H1 (cell line): Measurements from ENCODE around the gene CCNA2. TPM values are rescaled to one million over a fixed set of nuclear protein-coding genes. Genes with fewer than 3 reads are reported as not detected.
A peak's percentile ranks its signal among the peaks of the same experiment; 100 is the strongest.

Experiments
- CTCF ChIA-PET: fragments of 300-600 bp; sonication (Branson Sonifier 250); formaldehyde crosslinking; loops from one replicate; lab custom pipeline; 2021; ENCODE audit not compliant: partially characterized antibody; lab: Charles Lee
- POLR2A ChIA-PET: fragments of 300-600 bp; sonication (Branson Sonifier 250); formaldehyde crosslinking; loops from one replicate; lab custom pipeline; 2021; ENCODE audit warnings: inconsistent platforms; ENCODE audit not compliant: partially characterized antibody; lab: Charles Lee
- DNase-seq, 2 experiments: peaks; one replicate each; pipeline versions ENCODE4 v3.0.0 to v3.0.0-alpha.2; 2010 to 2022; ENCODE audit warnings: low spot score in 2 of 2, low read depth in 1 of 2, mixed read lengths in 1 of 2
- FAIRE-seq: peaks from 2 replicates; lab custom pipeline; 2011; peaks lifted over from hg19 to GRCh38; lab: Jason Lieb, UNC
- H2AFZ ChIP-seq: 2 replicates; pipeline ENCODE4 v1.8.1; 2012; ENCODE audit warnings: low read length, inconsistent platforms
- H2AK5ac ChIP-seq: 2 replicates; pipeline ENCODE4 v1.6.1; 2013; ENCODE audit warnings: low read depth, low read length
- H2BK120ac ChIP-seq: replicated peaks from 2 replicates; pipeline ENCODE3; 2013; ENCODE audit warnings: low read depth, low read length, inconsistent platforms
- H2BK12ac ChIP-seq: 2 replicates; pipeline ENCODE4 v1.6.1; 2013; ENCODE audit warnings: low read depth, low read length
- H2BK15ac ChIP-seq: 2 replicates; pipeline ENCODE4 v1.6.1; 2013; ENCODE audit warnings: low read length
- H2BK20ac ChIP-seq: 2 replicates; pipeline ENCODE4 v1.6.1; 2013; ENCODE audit warnings: low read length
- H2BK5ac ChIP-seq: 2 replicates; pipeline ENCODE4 v1.6.1; 2013; ENCODE audit warnings: low read depth, low read length
- H3K14ac ChIP-seq: 2 replicates; pipeline ENCODE4 v1.6.1; 2013; ENCODE audit warnings: inconsistent platforms; ENCODE audit not compliant: insufficient read length
- H3K18ac ChIP-seq: 2 replicates; pipeline ENCODE4 v1.6.1; 2013; ENCODE audit warnings: low read length; ENCODE audit errors: extremely low read depth
- H3K23ac ChIP-seq: 2 replicates; pipeline ENCODE4 v1.6.1; 2013; ENCODE audit warnings: inconsistent platforms; ENCODE audit not compliant: insufficient read length
- H3K23me2 ChIP-seq: 2 replicates; pipeline ENCODE4 v1.6.1; 2013; ENCODE audit warnings: low read depth, low read length
- H3K27ac ChIP-seq: 2 replicates; pipeline ENCODE4 v1.6.1; 2011; ENCODE audit warnings: low read depth, low read length, inconsistent platforms
- H3K27me3 ChIP-seq, 4 experiments: replicated peaks in 1 of 4; 1 replicate in 1 of 4; 2 replicates in 3 of 4; pipeline versions ENCODE4 v1.6.1 to v1.8.1; 2011 to 2013; ENCODE audit warnings: low read length in 3 of 4, mild to moderate bottlenecking in 3 of 4, inconsistent platforms in 2 of 4, mixed read lengths in 2 of 4, moderate library complexity in 1 of 4; ENCODE audit not compliant: control insufficient read depth in 3 of 4, insufficient read depth in 3 of 4; ENCODE audit errors: extremely low read depth in 1 of 4
- H3K36me3 ChIP-seq, 4 experiments: 2 replicates each; pipeline versions ENCODE4 v1.6.1 to v1.8.1; 2011 to 2013; ENCODE audit warnings: mild to moderate bottlenecking in 4 of 4, low read length in 3 of 4, moderate library complexity in 2 of 4, control low read depth in 1 of 4, inconsistent platforms in 1 of 4; ENCODE audit not compliant: insufficient read depth in 4 of 4, control insufficient read depth in 2 of 4
- H3K4ac ChIP-seq: replicated peaks from 2 replicates; pipeline ENCODE3; 2013; ENCODE audit warnings: low read length, low read depth, mixed read lengths, inconsistent platforms; ENCODE audit not compliant: insufficient read length
- H3K4me1 ChIP-seq, 4 experiments: replicated peaks in 1 of 4; 1 replicate in 1 of 4; 2 replicates in 3 of 4; pipeline versions ENCODE4 v1.6.1 to v1.8.1; 2011 to 2013; ENCODE audit warnings: low read length in 3 of 4, inconsistent platforms in 2 of 4, mixed read lengths in 1 of 4; ENCODE audit not compliant: insufficient read depth in 4 of 4, control insufficient read depth in 3 of 4
- H3K4me2 ChIP-seq, 2 experiments: 2 replicates each; pipeline versions ENCODE4 v1.6.1 to v1.8.1; 2011 to 2013; ENCODE audit warnings: low read depth in 2 of 2, low read length in 2 of 2, control low read depth in 1 of 2, inconsistent platforms in 1 of 2, mild to moderate bottlenecking in 1 of 2; ENCODE audit not compliant: insufficient read depth in 1 of 2
- H3K4me3 ChIP-seq, 4 experiments: fragments of 200-600, 300-600 bp in 1 of 4; sonication (generic), shearing (Covaris generic), sonication (Bioruptor Twin) in 1 of 4; 2 replicates each; pipeline versions ENCODE4 v1.5.1 to v1.8.1; 2011 to 2016; ENCODE audit warnings: low read length in 4 of 4, low read depth in 3 of 4, control low read depth in 2 of 4, inconsistent platforms in 2 of 4, mild to moderate bottlenecking in 2 of 4, mixed read lengths in 1 of 4, moderate library complexity in 1 of 4; ENCODE audit not compliant: insufficient read depth in 2 of 4; ENCODE audit errors: extremely low read depth in 1 of 4
- H3K56ac ChIP-seq: replicated peaks from 2 replicates; pipeline ENCODE3; 2013; ENCODE audit warnings: low read depth, mild to moderate bottlenecking, mixed read lengths, low read length, inconsistent platforms; ENCODE audit not compliant: insufficient read length
- H3K79me1 ChIP-seq: 2 replicates; pipeline ENCODE4 v1.6.1; 2013; ENCODE audit warnings: low read depth, low read length, control low read depth
- H3K79me2 ChIP-seq, 2 experiments: 2 replicates each; pipeline versions ENCODE4 v1.6.1 to v1.8.1; 2012 to 2013; ENCODE audit warnings: low read length in 2 of 2, mild to moderate bottlenecking in 2 of 2, inconsistent platforms in 1 of 2; ENCODE audit not compliant: insufficient read depth in 2 of 2, control insufficient read depth in 1 of 2
- H3K9ac ChIP-seq, 4 experiments: replicated peaks in 1 of 4; 1 replicate in 1 of 4; 2 replicates in 3 of 4; pipeline versions ENCODE4 v1.6.1 to v1.8.1; 2011 to 2013; ENCODE audit warnings: low read depth in 3 of 4, low read length in 3 of 4, control low read depth in 2 of 4, mild to moderate bottlenecking in 2 of 4, moderate library complexity in 2 of 4, inconsistent platforms in 1 of 4; ENCODE audit errors: extremely low read depth in 1 of 4
- H3K9me3 ChIP-seq, 2 experiments: 2 replicates each; pipeline versions ENCODE4 v1.6.1 to v1.8.1; 2012 to 2013; ENCODE audit warnings: mild to moderate bottlenecking in 2 of 2, moderate library complexity in 2 of 2, control low read depth in 1 of 2, inconsistent platforms in 1 of 2, low read depth in 1 of 2, low read length in 1 of 2, mixed read lengths in 1 of 2; ENCODE audit not compliant: insufficient read depth in 2 of 2
- H4K20me1 ChIP-seq, 2 experiments: replicated peaks in 1 of 2; 2 replicates each; pipeline versions ENCODE3 to v1.8.1; 2011 to 2013; ENCODE audit warnings: inconsistent platforms in 2 of 2, low read length in 2 of 2, mild to moderate bottlenecking in 1 of 2; ENCODE audit not compliant: insufficient read depth in 2 of 2, control insufficient read depth in 1 of 2
- H4K5ac ChIP-seq: 2 replicates; pipeline ENCODE4 v1.6.1; 2013; ENCODE audit warnings: low read length, low read depth, mixed read lengths, inconsistent platforms; ENCODE audit not compliant: insufficient read length
- H4K8ac ChIP-seq: 2 replicates; pipeline ENCODE4 v1.8.0; 2013; ENCODE audit warnings: mild to moderate bottlenecking, moderate library complexity, low read length, inconsistent platforms; ENCODE audit not compliant: insufficient read depth; ENCODE audit errors: extremely low read depth
- H4K91ac ChIP-seq: replicated peaks from 2 replicates; pipeline ENCODE3; 2013; ENCODE audit warnings: low read length, mixed read lengths, inconsistent platforms; ENCODE audit not compliant: insufficient read length
- BRCA1 ChIP-seq: IDR thresholded peaks from 2 replicates; pipeline ENCODE4 v1.6.1; 2012; ENCODE audit warnings: low read depth, low read length, improper control_type of control experiment
- CTBP2 ChIP-seq: IDR thresholded peaks from 2 replicates; pipeline ENCODE4 v1.7.0; 2011; ENCODE audit warnings: borderline replicate concordance, mild to moderate bottlenecking, moderate library complexity, mixed read lengths, low read length; ENCODE audit not compliant: insufficient read depth, insufficient read length
- CTCF ChIP-seq, 3 experiments: IDR thresholded peaks; 1 replicate in 2 of 3; 2 replicates in 1 of 3; pipeline versions ENCODE4 v1.5.1 to v1.6.1; 2011; ENCODE audit warnings: low read length in 3 of 3, mild to moderate bottlenecking in 3 of 3, inconsistent platforms in 2 of 3, low read depth in 1 of 3, moderate library complexity in 1 of 3; ENCODE audit not compliant: insufficient read depth in 1 of 3; ENCODE audit errors: control extremely low read depth in 1 of 3
- POLR2A ChIP-seq, 2 experiments: IDR thresholded peaks; 1 replicate in 1 of 2; 2 replicates in 1 of 2; pipeline ENCODE4 v1.6.1; 2011; ENCODE audit warnings: low read depth in 2 of 2, low read length in 2 of 2, mild to moderate bottlenecking in 2 of 2; ENCODE audit errors: control extremely low read depth in 1 of 2
- POLR2AphosphoS5 ChIP-seq: IDR thresholded peaks from 2 replicates; pipeline ENCODE4 v1.6.1; 2011; ENCODE audit warnings: low read depth, low read length
- SIN3A ChIP-seq, 2 experiments: IDR thresholded peaks in 1 of 2; conservative IDR thresholded peaks in 1 of 2; 2 replicates each; pipeline ENCODE4 v1.6.1; 2011 to 2012; ENCODE audit warnings: low read length in 2 of 2, improper control_type of control experiment in 1 of 2, low read depth in 1 of 2, mild to moderate bottlenecking in 1 of 2
- TAF1 ChIP-seq: IDR thresholded peaks from 2 replicates; pipeline ENCODE4 v1.6.1; 2011; ENCODE audit warnings: mild to moderate bottlenecking, low read depth, low read length
- ZNF274 ChIP-seq: IDR thresholded peaks from 2 replicates; pipeline ENCODE4 v1.7.0; 2012; ENCODE audit warnings: low read length, borderline replicate concordance; ENCODE audit errors: extremely low read depth
- WGBS, 2 experiments: shearing (Covaris generic) in 1 of 2; methylation state at CpG; one replicate each; pipeline versions ENCODE4 v1.1.6 to v1.1.7; 2013 to 2015; ENCODE audit warnings: low lambda C conversion rate in 2 of 2, mixed read lengths in 2 of 2, inconsistent platforms in 1 of 2, low coverage in 1 of 2, missing lambda C conversion rate in 1 of 2; ENCODE audit not compliant: insufficient replicate concordance in 2 of 2, insufficient coverage in 1 of 2, insufficient read length in 1 of 2; ENCODE audit errors: extremely low coverage in 1 of 2, missing lambda C conversion rate in 1 of 2; 5-methylcytosine and 5-hydroxymethylcytosine counted together
- polyA plus RNA-seq, 7 experiments: library from polyadenylated mRNA; depleted of rRNA in 3 of 7; stranded (reverse) in 5 of 7; unstranded in 2 of 7; fragments of >200 nt in 5 of 7; fragments of 200-250 nt in 2 of 7; gene quantifications; 1 replicate in 5 of 7; 2 replicates in 1 of 7; 4 replicates in 1 of 7; pipeline versions ENCODE4 v1.2.1 to v1.2.3, GENCODE V29; 2011 to 2013; ENCODE audit warnings: missing spikeins in 2 of 7, mixed read lengths in 2 of 7
- total RNA-seq: library from RNA; stranded (reverse); fragmentation: NEBNext Ultra II Directional; extraction: Animal tissue kit (Norgen Biotek cat#: 25700); gene quantifications from 2 replicates; pipeline ENCODE4 v1.2.1, GENCODE V29; 2021

The CCNA2 gene
- total and polyA plus RNA-seq, 2 of the 8 experiments (the other 6 are each of a cell fraction or from before 2014, with no cell fraction given) = 42.1 to 98.6 TPM

GRCh38 chr4:121822796-121823504 is 733 bp downstream of the CCNA2 start:
- FAIRE-seq = peak; percentile 42
- Histone ChIP-seq H2AFZ (0 out of 2 replicates have a peak overlapping the region, but pooled peaks have one; percentile 38), H3K9me3 (no peaks in the 10 kb centered on the region), H4K91ac (no peak overlapping the region), H3K4me2 (peak overlapping the region; percentile 55 to 69), H3K9ac (peak overlapping the region; percentile 86 to 91 (median 90)), H2BK5ac (peak overlapping the region; percentile 95; the same call in 1 of the 2 replicates), H3K56ac (peak overlapping the region; percentile 42), H3K27ac (peak overlapping the region; percentile 86), H3K14ac (no peak overlapping the region), H3K79me2 (peaks cover 5 to 28% of the 10 kb centered on the region in 2 experiments; a peak in 3 of 4 replicates), H4K5ac (no peak overlapping the region), H3K27me3 (no peaks in the 10 kb centered on the region), H3K4ac (no peak overlapping the region), H3K23ac (no peak overlapping the region), H3K23me2 (no peaks in the 10 kb centered on the region), H3K4me1 (no peaks in the 10 kb centered on the region; a peak in 2 of 7 replicates), H4K20me1 (no peaks in the 10 kb centered on the region), H3K18ac (peak overlapping the region; percentile 51), H3K36me3 (peaks cover 27 to 41% (median 33%) of the 10 kb centered on the region in 4 experiments), H4K8ac (peak overlapping the region; percentile 99; the same call in 1 of the 2 replicates), H2AK5ac (no peak overlapping the region; the same call in 1 of the 2 replicates), H3K4me3 (peak overlapping the region; percentile 72 to 100 (median 98)), H2BK12ac (no peak overlapping the region), H3K79me1 (no peaks in the 10 kb centered on the region; the same call in 1 of the 2 replicates), H2BK15ac (no peak overlapping the region), H2BK20ac (no peak overlapping the region), H2BK120ac (no peak overlapping the region)
- ChIA-PET POLR2A (interaction anchor here (0.6 to 12.6 kb wide), 5 partner anchors 9 to 58 kb away, joined by 3 to 246 read pairs (median 5); partner anchors contain the start of genes EXOSC9 and SMIM43), CTCF (interaction anchor here (1.5 to 2.0 kb wide), 3 partner anchors 9 to 58 kb away, joined by 3 to 5 read pairs (median 4); partner anchors contain the start of gene SMIM43)
- 3% methylated on average over 23 of the region's 30 CpGs; no CpG with 5 or more reads in 1 of the 2 experiments for WGBS, 2 experiments
- no peak for DNase-seq
- TF ChIP-seq BRCA1 (no peak), POLR2AphosphoS5 (0 out of 2 replicates have a peak, but pooled peaks have one; percentile 59), POLR2A (IDR thresholded peaks at IDR 0.05; ENCODE audit: control extremely low read depth in 1 of 2, low read depth in 2 of 2, low read length in 2 of 2) (peak in 1 of 2 experiments; percentile 2; a peak in 2 of 3 replicates), SIN3A (conservative IDR thresholded peaks at IDR 0.05 in 1 of 2, IDR thresholded peaks at IDR 0.05 in 1 of 2; ENCODE audit: low read depth in 1 of 2, low read length in 2 of 2) (peak in 1 of 2 experiments; percentile 82; a peak in 2 of 4 replicates), ZNF274 (peak; percentile 23; the same call in 1 of the 2 replicates), CTCF (IDR thresholded peaks at IDR 0.05; ENCODE audit: control extremely low read depth in 1 of 3, insufficient read depth in 1 of 3, low read depth in 1 of 3, low read length in 3 of 3) (peak in 1 of 3 experiments; percentile 9; a peak in 1 of 4 replicates), TAF1 (0 out of 2 replicates have a peak, but pooled peaks have one; percentile 43), CTBP2 (no peak)
